ENCODE results near the gene SLC9A9. TPM values are rescaled to one million over a fixed set of nuclear protein-coding genes. Genes with fewer than 3 reads are reported as not detected.

SLC9A9 gene
- total and polyA plus RNA-seq, 9 of the 15 experiments (the other 6 are each of a cell fraction or from before 2014, with no cell fraction given) = 0.03 to 0.13 TPM; not detected in 7

GRCh38 chr3:143294188-143294587 is 554.1 kb downstream of the SLC9A9 start (continued):
- TF ChIP-seq TSHZ1 (CRISPR knock-in tag; IDR thresholded peaks at IDR 0.05) = no peak
- no peak for TF ChIP-seq STAG1 (CRISPR knock-in tag; IDR thresholded peaks at IDR 0.05; ENCODE audit: borderline replicate concordance)
- no peak for TF ChIP-seq ZNF324 (CRISPR knock-in tag; IDR thresholded peaks at IDR 0.05)
- no peak for TF ChIP-seq TRIM28 (IDR thresholded peaks at IDR 0.05)
- no peak for TF ChIP-seq PYGO2 (tag; IDR thresholded peaks at IDR 0.05)

- no TSS peak for BruUV-seq (replicated peaks)
- in situ Hi-C loops (cut with MboI) = no loop called here
- Histone ChIP-seq H3K79me2 (ENCODE audit: control insufficient read depth, insufficient read depth, low read length) (no peaks in the 10 kb centered on the region), H3K27ac (ENCODE audit: extremely low read depth, low read depth, low read length) (no peak overlapping the region), H3K27me3 (ENCODE audit: control insufficient read depth in 2 of 2, insufficient read depth in 2 of 2, low read length in 2 of 2) (no peaks in the 10 kb centered on the region), H3K4me2 (ENCODE audit: insufficient read depth, low read length) (no peak overlapping the region), H3K4me1 (replicated peaks in 1 of 2; ENCODE audit: control insufficient read depth in 2 of 2, insufficient read depth in 2 of 2, low read length in 2 of 2) (peaks cover 2 to 4% of the 10 kb centered on the region in 2 experiments; a peak in 3 of 5 replicates), H4K20me1 (replicated peaks; ENCODE audit: control insufficient read depth, insufficient read depth, low read length) (no peaks in the 10 kb centered on the region), H2AFZ (ENCODE audit: low read depth, low read length) (no peak overlapping the region), H3K9me1 (ENCODE audit: control insufficient read depth, insufficient read depth, low read length) (no peaks in the 10 kb centered on the region), H3K36me3 (ENCODE audit: control insufficient read depth, insufficient read depth, low read length) (no peaks in the 10 kb centered on the region), H3K9me3 (replicated peaks; ENCODE audit: control insufficient read depth, insufficient read depth, low read depth, low read length) (no peaks in the 10 kb centered on the region), H3K9ac (ENCODE audit: insufficient read depth in 1 of 2, low read depth in 2 of 2, low read length in 2 of 2) (peak overlapping the region in 1 of 2 experiments; percentile 0; a peak in 1 of 4 replicates), H3K4me3 (no peak overlapping the region)
- ChIA-PET CTCF (ENCODE audit: low intra/inter-chr PET ratio) (no interaction called here), POLR2A (interaction anchor here (1.1 to 2.2 kb wide), 3 partner anchors 9 to 14 kb away, joined by 3 to 8 read pairs (median 4); no protein-coding TSS in a partner anchor)
- ATAC-seq = no peak
- no peak for FAIRE-seq
- intact Hi-C loops (cut with micrococcal nuclease) = no loop called here
- DNase-seq (ENCODE audit: extremely low read depth in 1 of 4, low spot score in 3 of 4) = no peak
- WGBS (ENCODE audit: insufficient coverage, low coverage, missing lambda C conversion rate) = 70% methylated on average over 3 of the region's 3 CpGs
- no peak for TF ChIP-seq ZNF785 (CRISPR knock-in tag; IDR thresholded peaks at IDR 0.05)
- no peak for TF ChIP-seq ZNF639 (CRISPR knock-in tag; conservative IDR thresholded peaks at IDR 0.05 in 1 of 2, IDR thresholded peaks at IDR 0.05 in 1 of 2)
- TF ChIP-seq HMGN3 (IDR thresholded peaks at IDR 0.05; ENCODE audit: borderline replicate concordance, extremely low read depth, insufficient read length, low read depth, low read length) = no peak
- no peak for TF ChIP-seq IFI16 (CRISPR knock-in tag; IDR thresholded peaks at IDR 0.05)
- no peak for TF ChIP-seq CREB1 (IDR thresholded peaks at IDR 0.05)
- no peak for TF ChIP-seq CREB1 (CRISPR knock-in tag; IDR thresholded peaks at IDR 0.05)
- TF ChIP-seq RBM25 (IDR thresholded peaks at IDR 0.05; ENCODE audit: low read depth, low read length, severe bottlenecking) = no peak
- no peak for TF ChIP-seq MED1 (CRISPR knock-in tag; IDR thresholded peaks at IDR 0.05; ENCODE audit: borderline replicate concordance)
- TF ChIP-seq ZFP1 (CRISPR knock-in tag; IDR thresholded peaks at IDR 0.05) = no peak
Measured at GRCh38 chr3:143291836-143292447, 556.3 kb downstream of the SLC9A9 start.
